ENCODE measurements around the gene AUTS2.

The AUTS2 gene

GRCh38 chr7:69763513-69763912, 165.2 kb downstream of the AUTS2 start:
- no peaks in the 10 kb centered on the region for H3K27me3 Mint-ChIP-seq
- no peaks in the 10 kb centered on the region for H3K9me3 Mint-ChIP-seq

GRCh38 chr7:69764147-69764546, 165.9 kb downstream of the AUTS2 start:
- no peak overlapping the region for H3K4me3 Mint-ChIP-seq
- no peak overlapping the region for H3K27ac Mint-ChIP-seq
- H3K36me3 Mint-ChIP-seq (ENCODE audit: low read depth), result no peaks in the 10 kb centered on the region
- DNase-seq, result no peak
- H3K27me3 Mint-ChIP-seq, result no peaks in the 10 kb centered on the region
- H3K9me3 Mint-ChIP-seq, result no peaks in the 10 kb centered on the region
- H3K4me1 Mint-ChIP-seq (ENCODE audit: low read depth), result peaks cover 2% of the 10 kb centered on the region

More at GRCh38 chr7:69763513-69763912, 165.2 kb downstream of the AUTS2 start:
- no peak overlapping the region for H3K27ac Mint-ChIP-seq
- no peak for DNase-seq
- no peaks in the 10 kb centered on the region for H3K36me3 Mint-ChIP-seq (ENCODE audit: low read depth)
- H3K4me3 Mint-ChIP-seq, result no peak overlapping the region
- peaks cover 2% of the 10 kb centered on the region for H3K4me1 Mint-ChIP-seq (ENCODE audit: low read depth)

GRCh38 chr7:69764681-69765080, 166.4 kb downstream of the AUTS2 start:
- no peaks in the 10 kb centered on the region for H3K27me3 Mint-ChIP-seq
- peaks cover 2% of the 10 kb centered on the region for H3K4me1 Mint-ChIP-seq (ENCODE audit: low read depth)
- H3K36me3 Mint-ChIP-seq (ENCODE audit: low read depth), result no peaks in the 10 kb centered on the region
- no peaks in the 10 kb centered on the region for H3K9me3 Mint-ChIP-seq
- H3K4me3 Mint-ChIP-seq, result no peak overlapping the region
- DNase-seq, result no peak
- no peak overlapping the region for H3K27ac Mint-ChIP-seq

GRCh38 chr7:69765879-69766278, 167.6 kb downstream of the AUTS2 start:
- H3K36me3 Mint-ChIP-seq (ENCODE audit: low read depth), result no peaks in the 10 kb centered on the region
- DNase-seq, result no peak
- no peaks in the 10 kb centered on the region for H3K9me3 Mint-ChIP-seq
- no peak overlapping the region for H3K27ac Mint-ChIP-seq
- peaks cover 2% of the 10 kb centered on the region for H3K4me1 Mint-ChIP-seq (ENCODE audit: low read depth)
- no peaks in the 10 kb centered on the region for H3K27me3 Mint-ChIP-seq
- no peak overlapping the region for H3K4me3 Mint-ChIP-seq

- no peak for DNase-seq
- Mint-ChIP-seq H3K36me3 (ENCODE audit: low read depth) (no peaks in the 10 kb centered on the region), H3K4me3 (no peak overlapping the region)
Observed at GRCh38 chr7:69768986-69769595, 170.8 kb downstream of the AUTS2 start.

GRCh38 chr7:69769826-69770225, 171.6 kb downstream of the AUTS2 start:
- no peak for DNase-seq
- peaks cover 2% of the 10 kb centered on the region for H3K4me1 Mint-ChIP-seq (ENCODE audit: low read depth)
- no peaks in the 10 kb centered on the region for H3K36me3 Mint-ChIP-seq (ENCODE audit: low read depth)
- no peaks in the 10 kb centered on the region for H3K27me3 Mint-ChIP-seq
- H3K27ac Mint-ChIP-seq, result no peak overlapping the region
- H3K4me3 Mint-ChIP-seq, result no peak overlapping the region
- no peaks in the 10 kb centered on the region for H3K9me3 Mint-ChIP-seq

More at GRCh38 chr7:69768986-69769595, 170.8 kb downstream of the AUTS2 start:
- Mint-ChIP-seq H3K9me3 (no peaks in the 10 kb centered on the region), H3K4me1 (ENCODE audit: low read depth) (peaks cover 2% of the 10 kb centered on the region), H3K27me3 (no peaks in the 10 kb centered on the region), H3K27ac (no peak overlapping the region)

GRCh38 chr7:69770613-69771012, 172.3 kb downstream of the AUTS2 start:
- H3K27ac Mint-ChIP-seq, result no peak overlapping the region
- H3K27me3 Mint-ChIP-seq, result no peaks in the 10 kb centered on the region
- H3K9me3 Mint-ChIP-seq, result no peaks in the 10 kb centered on the region
- H3K4me1 Mint-ChIP-seq (ENCODE audit: low read depth), result peaks cover 2% of the 10 kb centered on the region
- no peak for DNase-seq
- no peak overlapping the region for H3K4me3 Mint-ChIP-seq
- H3K36me3 Mint-ChIP-seq (ENCODE audit: low read depth), result no peaks in the 10 kb centered on the region

GRCh38 chr7:69772718-69773436, 174.6 kb downstream of the AUTS2 start:
- Mint-ChIP-seq H3K36me3 (ENCODE audit: low read depth) (no peaks in the 10 kb centered on the region), H3K27me3 (no peaks in the 10 kb centered on the region), H3K4me1 (ENCODE audit: low read depth) (no peaks in the 10 kb centered on the region), H3K9me3 (no peaks in the 10 kb centered on the region), H3K27ac (no peak overlapping the region), H3K4me3 (no peak overlapping the region)
- DNase-seq, result no peak

GRCh38 chr7:69773535-69774225, 175.4 kb downstream of the AUTS2 start:
- Mint-ChIP-seq H3K27me3 (no peaks in the 10 kb centered on the region), H3K36me3 (ENCODE audit: low read depth) (no peaks in the 10 kb centered on the region), H3K9me3 (no peaks in the 10 kb centered on the region), H3K4me3 (no peak overlapping the region), H3K27ac (no peak overlapping the region), H3K4me1 (ENCODE audit: low read depth) (no peaks in the 10 kb centered on the region)
- DNase-seq, result no peak

- Mint-ChIP-seq H3K9me3 (no peaks in the 10 kb centered on the region), H3K27me3 (no peaks in the 10 kb centered on the region), H3K27ac (no peak overlapping the region), H3K36me3 (ENCODE audit: low read depth) (no peaks in the 10 kb centered on the region), H3K4me1 (ENCODE audit: low read depth) (no peaks in the 10 kb centered on the region), H3K4me3 (no peak overlapping the region)
- DNase-seq, result no peak
Observed at GRCh38 chr7:69775231-69775771, 177.0 kb downstream of the AUTS2 start.

GRCh38 chr7:69776611-69777010, 178.3 kb downstream of the AUTS2 start:
- H3K4me3 Mint-ChIP-seq, result no peak overlapping the region
- no peaks in the 10 kb centered on the region for H3K36me3 Mint-ChIP-seq (ENCODE audit: low read depth)
- H3K27me3 Mint-ChIP-seq, result no peaks in the 10 kb centered on the region
- DNase-seq, result no peak
- H3K27ac Mint-ChIP-seq, result no peak overlapping the region
- H3K9me3 Mint-ChIP-seq, result no peaks in the 10 kb centered on the region
- no peaks in the 10 kb centered on the region for H3K4me1 Mint-ChIP-seq (ENCODE audit: low read depth)

- Mint-ChIP-seq H3K27ac (no peak overlapping the region), H3K4me1 (ENCODE audit: low read depth) (no peaks in the 10 kb centered on the region), H3K27me3 (no peaks in the 10 kb centered on the region), H3K9me3 (no peaks in the 10 kb centered on the region), H3K4me3 (no peak overlapping the region), H3K36me3 (ENCODE audit: low read depth) (no peaks in the 10 kb centered on the region)
- no peak for DNase-seq
Observed at GRCh38 chr7:69778138-69778537, 179.9 kb downstream of the AUTS2 start.

- no peak for DNase-seq
- H3K4me1 Mint-ChIP-seq (ENCODE audit: low read depth), result no peaks in the 10 kb centered on the region
- no peaks in the 10 kb centered on the region for H3K27me3 Mint-ChIP-seq
- H3K27ac Mint-ChIP-seq, result no peak overlapping the region
- no peaks in the 10 kb centered on the region for H3K9me3 Mint-ChIP-seq
- no peak overlapping the region for H3K4me3 Mint-ChIP-seq
- no peaks in the 10 kb centered on the region for H3K36me3 Mint-ChIP-seq (ENCODE audit: low read depth)
Observed at GRCh38 chr7:69780379-69780778, 182.1 kb downstream of the AUTS2 start.

GRCh38 chr7:69781412-69781846, 183.2 kb downstream of the AUTS2 start:
- no peaks in the 10 kb centered on the region for H3K4me1 Mint-ChIP-seq (ENCODE audit: low read depth)
- no peaks in the 10 kb centered on the region for H3K36me3 Mint-ChIP-seq (ENCODE audit: low read depth)
- DNase-seq, result no peak
- no peaks in the 10 kb centered on the region for H3K9me3 Mint-ChIP-seq
- no peaks in the 10 kb centered on the region for H3K27me3 Mint-ChIP-seq
- no peak overlapping the region for H3K27ac Mint-ChIP-seq
- H3K4me3 Mint-ChIP-seq, result no peak overlapping the region

Measured in activated T-cell treated with anti-CD3 and anti-CD28 coated beads, Interleukin-2, amount 50 U/mL, for 24 hours (primary cell).